Cardiac muscle cell (in vitro differentiated cells and primary cell): ENCODE results near the gene OPRL1. TPM values are rescaled to one million over a fixed set of nuclear protein-coding genes. Genes with fewer than 3 reads are reported as not detected.

Experiments used
- DNase-seq, 2 donors: peaks; one replicate each; pipeline versions ENCODE4 v3.0.0 to v3.0.0-alpha.2; 2010 to 2017; ENCODE audit warnings: low read depth in 1 of 2, low spot score in 1 of 2
- H3K27ac ChIP-seq: fragments of 200-600 bp; sonication (generic); 2 replicates; pipeline ENCODE4 v1.5.1; 2016
- H3K27me3 ChIP-seq: fragments of 200-600 bp; sonication (generic); 2 replicates; pipeline ENCODE4 v1.6.0; 2016; ENCODE audit warnings: control low read depth
- H3K36me3 ChIP-seq: fragments of 200-600 bp; sonication (generic); 2 replicates; pipeline ENCODE4 v1.5.1; 2016; ENCODE audit warnings: control low read depth
- H3K4me1 ChIP-seq: fragments of 200-600 bp; sonication (generic); 2 replicates; pipeline ENCODE4 v1.8.1; 2017; ENCODE audit warnings: low read depth, mild to moderate bottlenecking, mixed run types
- H3K4me3 ChIP-seq: fragments of 200-600 bp; sonication (generic); 2 replicates; pipeline ENCODE4 v1.5.1; 2016; ENCODE audit warnings: mild to moderate bottlenecking
- H3K9me3 ChIP-seq: fragments of 200-600 bp; sonication (generic); 2 replicates; pipeline ENCODE4 v1.5.1; 2017; ENCODE audit warnings: low read depth, mild to moderate bottlenecking, control low read depth
- CTCF ChIP-seq: IDR thresholded peaks from 2 replicates; pipeline ENCODE4 v1.5.1; 2012; ENCODE audit warnings: low read depth, mild to moderate bottlenecking, low read length
- polyA plus RNA-seq: library from polyadenylated mRNA; unstranded; fragments of >200 nt; fragmentation: Nextera tagmentation; extraction: Ambion mirVana; gene quantifications from 2 replicates; pipeline ENCODE4 v1.2.1, GENCODE V29; 2016
- total RNA-seq: library from RNA; depleted of rRNA; stranded (reverse); fragments of >200 nt; gene quantifications from 2 replicates; pipeline ENCODE4 v1.2.3, GENCODE V29; 2016

The OPRL1 gene
- total and polyA plus RNA-seq, 2 experiments from 2014 or later: 2.1 to 9.6 TPM

- Histone ChIP-seq H3K36me3 (no peaks in the 10 kb centered on the region), H3K4me3 (no peak overlapping the region), H3K27me3 (peaks cover 32% of the 10 kb centered on the region), H3K9me3 (no peaks in the 10 kb centered on the region), H3K4me1 (peaks cover 17% of the 10 kb centered on the region), H3K27ac (no peak overlapping the region)
- DNase-seq: peak in 1 of 2 donors; percentile 55
- TF ChIP-seq CTCF: no peak
Measured at GRCh38 chr20:64082126-64082731, 2.3 kb downstream of the OPRL1 start.

GRCh38 chr20:64082820-64083377 is 3.0 kb downstream of the OPRL1 start:
- TF ChIP-seq CTCF: no peak
- no peak overlapping the region for H3K27ac ChIP-seq
- peak overlapping the region; percentile 48 for H3K4me3 ChIP-seq
- no peak for DNase-seq
- H3K27me3 ChIP-seq: peaks cover 35% of the 10 kb centered on the region
- peaks cover 17% of the 10 kb centered on the region for H3K4me1 ChIP-seq
- H3K9me3 ChIP-seq: no peaks in the 10 kb centered on the region
- H3K36me3 ChIP-seq: no peaks in the 10 kb centered on the region

GRCh38 chr20:64083378-64083803 is 3.5 kb downstream of the OPRL1 start:
- TF ChIP-seq CTCF: peak; percentile 59
- DNase-seq: peak; percentile 82 to 91
- Histone ChIP-seq H3K36me3 (no peaks in the 10 kb centered on the region), H3K27ac (no peak overlapping the region), H3K4me3 (peak overlapping the region; percentile 48), H3K9me3 (no peaks in the 10 kb centered on the region), H3K4me1 (peaks cover 17% of the 10 kb centered on the region), H3K27me3 (peaks cover 40% of the 10 kb centered on the region)

GRCh38 chr20:64083804-64084684 is 4.2 kb downstream of the OPRL1 start, which contains the start of gene LKAAEAR1:
Gene LKAAEAR1 (minus strand): TSS chr20:64084398. CDS start chr20:64084219, 179 bp downstream.
- peaks cover 43% of the 10 kb centered on the region for H3K27me3 ChIP-seq
- no peak for TF ChIP-seq CTCF
- DNase-seq: no peak

GRCh38 chr20:64084685-64085152 is 4.8 kb downstream of the OPRL1 start:
- no peak for DNase-seq
- peaks cover 11% of the 10 kb centered on the region for H3K4me1 ChIP-seq
- no peak overlapping the region for H3K4me3 ChIP-seq
- H3K9me3 ChIP-seq: no peaks in the 10 kb centered on the region
- no peak overlapping the region for H3K27ac ChIP-seq
- H3K36me3 ChIP-seq: no peaks in the 10 kb centered on the region
- TF ChIP-seq CTCF: no peak
- peaks cover 50% of the 10 kb centered on the region for H3K27me3 ChIP-seq

More at GRCh38 chr20:64083804-64084684, 4.2 kb downstream of the OPRL1 start, which contains the start of gene LKAAEAR1:
- H3K36me3 ChIP-seq: no peaks in the 10 kb centered on the region
- H3K9me3 ChIP-seq: no peaks in the 10 kb centered on the region
- peaks cover 15% of the 10 kb centered on the region for H3K4me1 ChIP-seq
- peak within 1 kb of the TSS; percentile 48 for H3K4me3 ChIP-seq
- H3K27ac ChIP-seq: no peak within 1 kb of the TSS
